Loucy (cell line): ENCODE measurements around the gene GPA33.
A peak's percentile ranks its signal among the peaks of the same experiment; 100 is the strongest.

Source experiments
- H2AFZ ChIP-seq: fragments of 200-600 bp; sonication (generic); 2 replicates; pipeline ENCODE4 v1.6.0; 2016; ENCODE audit warnings: antibody characterized with exemption, mild to moderate bottlenecking, low read length, moderate library complexity
- H3F3A ChIP-seq: fragments of 200-600 bp; 2 replicates; pipeline ENCODE4 v1.6.0; 2016; ENCODE audit warnings: antibody characterized with exemption, low read depth, mild to moderate bottlenecking
- H3K27me3 ChIP-seq: fragments of 200-600 bp; sonication (generic); 2 replicates; pipeline ENCODE4 v1.6.1; 2014; ENCODE audit warnings: low read length, mild to moderate bottlenecking; ENCODE audit not compliant: insufficient read depth, poor library complexity, severe bottlenecking
- H3K36me3 ChIP-seq: fragments of 200-600 bp; sonication (generic); 2 replicates; pipeline ENCODE4 v1.6.1; 2016; ENCODE audit warnings: low read length; ENCODE audit not compliant: insufficient read depth
- H3K4me1 ChIP-seq: fragments of 200-600 bp; sonication (generic); 2 replicates; pipeline ENCODE4 v1.5.1; 2014; ENCODE audit warnings: low read length, mild to moderate bottlenecking; ENCODE audit not compliant: insufficient read depth, poor library complexity, severe bottlenecking
- H3K4me2 ChIP-seq: fragments of 200-600 bp; sonication (generic); 2 replicates; pipeline ENCODE4 v1.6.0; 2014; ENCODE audit warnings: antibody characterized with exemption, low read length, low read depth, mild to moderate bottlenecking; ENCODE audit not compliant: poor library complexity, severe bottlenecking
- H3K4me3 ChIP-seq: fragments of 200-600 bp; sonication (generic); 2 replicates; pipeline ENCODE4 v1.5.1; 2014; ENCODE audit warnings: low read length, mild to moderate bottlenecking, mixed read lengths; ENCODE audit not compliant: poor library complexity, severe bottlenecking
- H3K79me2 ChIP-seq: fragments of 200-600 bp; sonication (generic); 2 replicates; pipeline ENCODE4 v1.6.1; 2014; ENCODE audit warnings: low read length; ENCODE audit not compliant: insufficient read depth
- H3K9ac ChIP-seq: fragments of 200-600 bp; sonication (generic); 2 replicates; pipeline ENCODE4 v1.6.0; 2014; ENCODE audit warnings: mild to moderate bottlenecking, low read depth, low read length, moderate library complexity; ENCODE audit not compliant: poor library complexity, severe bottlenecking
- H3K9me2 ChIP-seq: fragments of 200-600 bp; sonication (generic); replicated peaks from 2 replicates; pipeline ENCODE4 v1.6.1; 2016; ENCODE audit warnings: low read depth, low read length, mixed read lengths
- H3K9me3 ChIP-seq: fragments of 200-600 bp; sonication (generic); 2 replicates; pipeline ENCODE4 v1.6.1; 2014; ENCODE audit warnings: mild to moderate bottlenecking, antibody characterized with exemption, low read length, low read depth; ENCODE audit not compliant: insufficient read depth
- H4K20me1 ChIP-seq: fragments of 200-600 bp; sonication (generic); 2 replicates; pipeline ENCODE4 v1.6.0; 2014; ENCODE audit warnings: antibody characterized with exemption, low read length, mild to moderate bottlenecking; ENCODE audit not compliant: insufficient read depth, poor library complexity, severe bottlenecking
- EZH2phosphoT487 ChIP-seq: fragments of 200-600 bp; IDR thresholded peaks from 2 replicates; pipeline ENCODE4 v1.6.1; 2018; ENCODE audit warnings: antibody characterized with exemption, mild to moderate bottlenecking, moderate library complexity, borderline replicate concordance
- TF ChIP-seq, protein P1 (sequence below): fragments of 200-600 bp; sonication (generic); conservative IDR thresholded peaks from 2 replicates; pipeline ENCODE4 v1.5.1; 2014; ENCODE audit warnings: mild to moderate bottlenecking, antibody characterized with exemption, low read length

The GPA33 gene

DNA sequence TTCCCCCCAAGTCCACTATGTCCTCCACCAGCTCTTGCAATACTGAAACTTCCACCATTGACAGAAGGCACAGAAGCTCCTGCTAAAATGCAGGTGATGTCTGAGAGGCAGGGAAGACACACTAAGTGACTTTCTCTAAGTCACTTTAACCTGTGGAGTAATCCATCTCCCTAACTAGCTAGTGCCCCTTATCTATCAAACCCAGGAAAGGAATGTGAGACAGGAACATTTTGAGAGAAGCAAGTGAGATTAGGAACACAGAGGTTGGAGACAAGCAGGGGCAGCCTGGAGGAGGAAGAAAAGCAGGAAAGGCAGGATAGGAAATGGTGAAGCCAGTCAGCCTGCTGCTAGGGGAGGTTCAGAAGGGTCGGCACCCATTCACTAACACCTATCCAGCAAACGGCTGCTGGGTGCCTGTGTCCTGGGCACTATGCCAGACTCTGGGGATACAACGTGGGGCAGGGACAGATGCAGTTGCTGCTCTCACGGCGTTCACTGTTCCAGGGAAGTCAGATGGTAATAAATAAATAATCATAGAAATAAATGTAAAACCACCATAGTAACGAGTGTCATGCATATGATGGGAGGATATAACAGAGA is 7.0 kb downstream of the GPA33 start:
- H3F3A ChIP-seq, result no peaks in the 10 kb centered on the region
- H3K4me2 ChIP-seq, result peak overlapping the region; percentile 96
- peaks cover 26% of the 10 kb centered on the region for H4K20me1 ChIP-seq
- TF ChIP-seq, protein P1, sequence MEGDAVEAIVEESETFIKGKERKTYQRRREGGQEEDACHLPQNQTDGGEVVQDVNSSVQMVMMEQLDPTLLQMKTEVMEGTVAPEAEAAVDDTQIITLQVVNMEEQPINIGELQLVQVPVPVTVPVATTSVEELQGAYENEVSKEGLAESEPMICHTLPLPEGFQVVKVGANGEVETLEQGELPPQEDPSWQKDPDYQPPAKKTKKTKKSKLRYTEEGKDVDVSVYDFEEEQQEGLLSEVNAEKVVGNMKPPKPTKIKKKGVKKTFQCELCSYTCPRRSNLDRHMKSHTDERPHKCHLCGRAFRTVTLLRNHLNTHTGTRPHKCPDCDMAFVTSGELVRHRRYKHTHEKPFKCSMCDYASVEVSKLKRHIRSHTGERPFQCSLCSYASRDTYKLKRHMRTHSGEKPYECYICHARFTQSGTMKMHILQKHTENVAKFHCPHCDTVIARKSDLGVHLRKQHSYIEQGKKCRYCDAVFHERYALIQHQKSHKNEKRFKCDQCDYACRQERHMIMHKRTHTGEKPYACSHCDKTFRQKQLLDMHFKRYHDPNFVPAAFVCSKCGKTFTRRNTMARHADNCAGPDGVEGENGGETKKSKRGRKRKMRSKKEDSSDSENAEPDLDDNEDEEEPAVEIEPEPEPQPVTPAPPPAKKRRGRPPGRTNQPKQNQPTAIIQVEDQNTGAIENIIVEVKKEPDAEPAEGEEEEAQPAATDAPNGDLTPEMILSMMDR, result no peak
- TF ChIP-seq EZH2phosphoT487, result no peak
- H3K9ac ChIP-seq, result peak overlapping the region; percentile 94
- H3K4me3 ChIP-seq, result peak overlapping the region; percentile 4
- H3K9me2 ChIP-seq, result no peaks in the 10 kb centered on the region
- H2AFZ ChIP-seq, result no peak overlapping the region
- H3K9me3 ChIP-seq, result no peaks in the 10 kb centered on the region
- H3K79me2 ChIP-seq, result peaks cover 100% of the 10 kb centered on the region
- no peaks in the 10 kb centered on the region for H3K36me3 ChIP-seq
- peaks cover 85% of the 10 kb centered on the region for H3K4me1 ChIP-seq
- H3K27me3 ChIP-seq, result no peaks in the 10 kb centered on the region

DNA sequence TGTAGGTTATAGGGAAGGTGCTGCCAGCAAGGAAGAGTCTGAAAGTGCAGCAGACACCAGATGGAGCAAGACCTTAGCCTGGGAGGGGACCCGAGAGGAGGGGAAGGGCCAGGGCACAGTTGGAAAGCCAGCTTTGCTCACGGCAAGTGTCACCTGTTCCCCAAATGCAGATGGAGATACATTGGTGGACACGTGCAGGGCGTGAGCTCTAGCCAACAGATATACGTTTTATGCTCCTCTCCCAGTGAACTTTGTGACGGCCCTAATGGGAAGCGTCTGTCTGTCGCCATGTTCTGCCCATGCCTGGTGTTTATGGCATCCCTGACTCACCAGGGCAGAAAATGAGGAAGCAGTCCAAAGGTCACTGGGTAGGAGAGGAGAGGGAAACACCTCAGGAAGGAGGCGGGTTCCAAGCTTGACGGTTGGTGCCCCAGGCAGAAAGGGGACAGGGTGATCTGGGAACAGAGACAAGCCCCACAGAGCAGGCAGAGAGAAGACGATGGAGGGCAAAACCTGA is 7.6 kb downstream of the GPA33 start:
- Histone ChIP-seq H2AFZ (no peak overlapping the region), H3K4me1 (peaks cover 86% of the 10 kb centered on the region), H3K9me2 (no peaks in the 10 kb centered on the region), H4K20me1 (peaks cover 23% of the 10 kb centered on the region), H3F3A (no peaks in the 10 kb centered on the region), H3K27me3 (no peaks in the 10 kb centered on the region), H3K9me3 (no peaks in the 10 kb centered on the region), H3K4me3 (peak overlapping the region; percentile 4), H3K79me2 (peaks cover 100% of the 10 kb centered on the region), H3K36me3 (no peaks in the 10 kb centered on the region), H3K9ac (peak overlapping the region; percentile 94), H3K4me2 (peak overlapping the region; percentile 96)
- TF ChIP-seq, protein P1, result no peak
- no peak for TF ChIP-seq EZH2phosphoT487

DNA sequence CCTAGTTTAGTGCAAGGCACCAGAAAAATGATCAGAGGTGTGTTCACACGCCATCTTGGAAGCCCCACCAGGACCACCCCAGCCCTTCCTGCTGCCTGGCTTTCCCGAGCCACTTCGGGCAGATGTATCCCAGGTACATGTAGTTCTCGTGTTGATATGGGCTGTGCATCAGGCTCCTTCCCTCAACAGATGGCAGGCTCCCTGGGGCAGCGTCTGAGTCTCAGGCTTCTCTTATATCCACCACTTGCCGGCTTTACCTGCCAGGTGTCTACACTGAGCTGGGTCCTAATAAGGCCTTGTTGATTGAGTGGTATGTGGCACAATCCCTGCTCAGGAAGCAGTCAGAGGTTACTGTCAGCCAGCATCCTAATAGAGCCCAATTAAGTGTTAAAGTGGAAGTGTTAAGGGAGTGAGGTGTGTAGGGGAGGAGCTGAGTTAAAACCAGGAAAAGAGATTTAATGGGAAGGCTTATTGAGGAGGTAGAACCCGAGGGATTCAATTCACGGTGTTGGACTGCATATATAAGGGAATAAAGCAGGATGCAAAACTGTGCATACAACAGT is 8.5 kb downstream of the GPA33 start:
- H3K9me3 ChIP-seq, result no peaks in the 10 kb centered on the region
- peaks cover 99% of the 10 kb centered on the region for H3K79me2 ChIP-seq
- no peaks in the 10 kb centered on the region for H3K9me2 ChIP-seq
- H2AFZ ChIP-seq, result no peak overlapping the region
- H3K27me3 ChIP-seq, result no peaks in the 10 kb centered on the region
- H3K9ac ChIP-seq, result no peak overlapping the region
- peaks cover 86% of the 10 kb centered on the region for H3K4me1 ChIP-seq
- H3F3A ChIP-seq, result no peaks in the 10 kb centered on the region
- no peak overlapping the region for H3K4me3 ChIP-seq
- peaks cover 23% of the 10 kb centered on the region for H4K20me1 ChIP-seq
- H3K36me3 ChIP-seq, result no peaks in the 10 kb centered on the region
- no peak for TF ChIP-seq EZH2phosphoT487
- TF ChIP-seq, protein P1, result no peak
- H3K4me2 ChIP-seq, result peak overlapping the region; percentile 96
